Measurements from ENCODE around the gene TCF7L2.

The TCF7L2 gene

DNA sequence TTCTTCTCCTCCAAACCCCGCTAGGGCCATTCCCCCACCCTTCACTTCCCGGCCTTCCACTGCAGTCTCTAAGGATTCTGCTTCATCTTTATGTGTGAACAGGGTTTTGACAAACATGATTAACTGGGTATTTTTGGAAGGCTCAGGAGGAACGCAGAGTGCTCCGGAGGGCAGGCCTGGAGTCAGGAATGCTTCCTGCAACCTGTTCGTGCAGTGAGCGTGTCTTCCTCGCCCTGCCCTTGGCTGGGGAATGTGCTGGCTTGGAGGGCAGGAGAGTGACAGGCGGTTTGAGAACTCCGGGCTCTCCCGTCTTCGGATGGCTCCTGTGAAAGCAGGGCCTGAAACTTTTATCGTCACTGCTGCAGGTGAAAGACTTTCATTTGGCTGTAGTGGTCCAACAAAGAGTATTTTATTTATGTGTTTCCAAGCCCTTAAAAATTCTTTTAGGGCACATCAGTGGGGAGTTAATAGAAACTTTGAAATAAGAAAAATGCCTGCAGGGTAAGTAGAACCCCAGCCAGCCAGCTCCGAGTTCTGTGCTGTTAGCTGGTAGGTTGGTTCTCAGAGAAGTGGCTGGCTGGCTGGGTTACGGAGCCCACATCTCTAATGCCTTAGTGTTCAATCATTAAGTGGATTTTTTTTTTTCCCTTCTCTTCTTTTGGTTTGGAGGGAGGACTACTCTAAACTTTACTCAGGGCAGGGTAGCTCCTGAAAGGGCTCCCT lies 51.0 kb downstream of the TCF7L2 start:
- TF ChIP-seq, protein P1, sequence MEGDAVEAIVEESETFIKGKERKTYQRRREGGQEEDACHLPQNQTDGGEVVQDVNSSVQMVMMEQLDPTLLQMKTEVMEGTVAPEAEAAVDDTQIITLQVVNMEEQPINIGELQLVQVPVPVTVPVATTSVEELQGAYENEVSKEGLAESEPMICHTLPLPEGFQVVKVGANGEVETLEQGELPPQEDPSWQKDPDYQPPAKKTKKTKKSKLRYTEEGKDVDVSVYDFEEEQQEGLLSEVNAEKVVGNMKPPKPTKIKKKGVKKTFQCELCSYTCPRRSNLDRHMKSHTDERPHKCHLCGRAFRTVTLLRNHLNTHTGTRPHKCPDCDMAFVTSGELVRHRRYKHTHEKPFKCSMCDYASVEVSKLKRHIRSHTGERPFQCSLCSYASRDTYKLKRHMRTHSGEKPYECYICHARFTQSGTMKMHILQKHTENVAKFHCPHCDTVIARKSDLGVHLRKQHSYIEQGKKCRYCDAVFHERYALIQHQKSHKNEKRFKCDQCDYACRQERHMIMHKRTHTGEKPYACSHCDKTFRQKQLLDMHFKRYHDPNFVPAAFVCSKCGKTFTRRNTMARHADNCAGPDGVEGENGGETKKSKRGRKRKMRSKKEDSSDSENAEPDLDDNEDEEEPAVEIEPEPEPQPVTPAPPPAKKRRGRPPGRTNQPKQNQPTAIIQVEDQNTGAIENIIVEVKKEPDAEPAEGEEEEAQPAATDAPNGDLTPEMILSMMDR (IDR thresholded peaks at IDR 0.05; ENCODE audit: low read depth, low read length), result no peak
- DNase-seq (ENCODE audit: low read depth in 2 of 2), result no peak
- no peak overlapping the region for H3K4me3 ChIP-seq (replicated peaks in 1 of 2; ENCODE audit: low read depth in 2 of 2, low read length in 2 of 2)

DNA sequence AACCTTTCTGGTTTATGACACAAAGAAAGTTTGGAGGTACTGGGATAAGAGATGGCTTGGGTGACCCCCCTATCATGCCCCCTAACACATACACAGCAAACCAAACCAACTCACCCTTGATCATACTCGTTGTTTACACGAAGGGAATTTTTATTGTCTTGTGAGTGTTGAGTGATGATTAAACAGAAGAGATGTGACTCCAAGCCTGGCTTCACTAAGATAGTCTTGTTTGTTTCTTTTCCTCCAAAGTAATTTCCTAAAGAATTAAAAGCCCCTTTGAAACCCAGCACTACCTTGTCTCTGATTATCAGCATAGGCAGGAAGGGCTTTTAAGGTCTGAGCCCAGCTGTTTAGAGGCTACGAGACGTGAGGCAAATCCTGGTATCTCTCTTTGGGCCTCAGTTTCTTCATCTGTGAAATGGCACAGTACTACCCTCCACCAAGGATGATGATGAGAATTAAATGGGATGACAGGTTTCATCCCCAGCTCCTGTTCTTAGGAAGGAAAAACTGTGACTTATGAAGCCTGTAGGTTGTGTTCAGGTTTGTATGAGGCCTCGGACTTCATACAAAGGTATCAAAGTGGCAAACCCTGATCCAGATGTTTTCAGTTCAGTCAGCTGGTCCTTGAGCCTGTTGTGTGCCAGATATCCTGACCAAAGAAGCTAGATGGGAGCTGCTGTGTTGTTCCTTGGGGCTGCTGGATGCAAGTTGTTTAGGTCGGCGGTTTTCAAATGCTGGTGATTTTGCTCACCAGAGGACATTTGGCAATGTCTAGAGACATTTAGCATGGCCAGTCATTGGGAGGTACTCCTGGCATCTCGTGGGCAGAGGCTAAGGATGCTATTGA lies 51.8 kb downstream of the TCF7L2 start:
- no peak overlapping the region for H3K4me3 ChIP-seq (replicated peaks in 1 of 2; ENCODE audit: low read depth in 2 of 2, low read length in 2 of 2)
- no peak for DNase-seq (ENCODE audit: low read depth in 2 of 2)
- TF ChIP-seq, protein P1 (IDR thresholded peaks at IDR 0.05; ENCODE audit: low read depth, low read length), result no peak

DNA sequence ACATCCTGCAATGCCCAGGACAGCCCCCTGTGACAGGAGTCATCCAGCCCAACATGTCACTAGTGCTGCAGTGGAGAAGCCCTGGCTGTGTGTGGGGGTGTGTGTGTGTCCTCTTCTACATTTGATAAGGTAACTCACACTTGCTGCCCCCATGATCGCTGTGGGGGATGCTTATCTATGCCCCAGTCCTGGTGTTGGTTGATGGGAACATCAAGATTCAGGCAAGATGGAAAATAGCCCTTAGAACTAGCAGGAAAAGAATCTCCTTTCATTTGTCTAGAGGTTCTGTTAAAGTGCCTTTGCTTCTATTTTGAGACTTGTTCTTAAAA lies 52.4 kb downstream of the TCF7L2 start:
- no peak for DNase-seq (ENCODE audit: low read depth in 2 of 2)
- TF ChIP-seq, protein P1 (IDR thresholded peaks at IDR 0.05; ENCODE audit: low read depth, low read length), result no peak
- H3K4me3 ChIP-seq (replicated peaks in 1 of 2; ENCODE audit: low read depth in 2 of 2, low read length in 2 of 2), result no peak overlapping the region

DNA sequence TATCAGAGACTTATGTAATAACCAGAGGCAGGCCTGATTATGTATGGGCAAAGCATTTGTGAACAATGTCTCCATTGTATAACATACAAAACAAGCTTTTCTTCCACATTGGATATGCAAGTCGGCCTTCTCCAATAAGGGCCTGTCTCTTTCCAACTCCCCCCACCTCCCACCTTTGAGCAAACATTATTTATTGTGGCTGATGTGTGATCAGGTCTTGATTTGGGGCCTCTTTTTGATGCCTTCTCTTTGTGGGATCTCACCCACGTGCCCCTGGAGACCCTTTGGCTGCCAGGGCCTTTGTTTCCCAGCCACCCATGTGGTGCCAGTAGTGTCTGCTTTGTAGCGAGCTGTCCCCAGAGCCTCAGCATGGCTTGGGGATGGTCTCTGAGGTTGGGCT lies 53.0 kb downstream of the TCF7L2 start:
- DNase-seq (ENCODE audit: low read depth in 2 of 2), result no peak
- H3K4me3 ChIP-seq (replicated peaks in 1 of 2; ENCODE audit: low read depth in 2 of 2, low read length in 2 of 2), result no peak overlapping the region
- TF ChIP-seq, protein P1 (IDR thresholded peaks at IDR 0.05; ENCODE audit: low read depth, low read length), result no peak

DNA sequence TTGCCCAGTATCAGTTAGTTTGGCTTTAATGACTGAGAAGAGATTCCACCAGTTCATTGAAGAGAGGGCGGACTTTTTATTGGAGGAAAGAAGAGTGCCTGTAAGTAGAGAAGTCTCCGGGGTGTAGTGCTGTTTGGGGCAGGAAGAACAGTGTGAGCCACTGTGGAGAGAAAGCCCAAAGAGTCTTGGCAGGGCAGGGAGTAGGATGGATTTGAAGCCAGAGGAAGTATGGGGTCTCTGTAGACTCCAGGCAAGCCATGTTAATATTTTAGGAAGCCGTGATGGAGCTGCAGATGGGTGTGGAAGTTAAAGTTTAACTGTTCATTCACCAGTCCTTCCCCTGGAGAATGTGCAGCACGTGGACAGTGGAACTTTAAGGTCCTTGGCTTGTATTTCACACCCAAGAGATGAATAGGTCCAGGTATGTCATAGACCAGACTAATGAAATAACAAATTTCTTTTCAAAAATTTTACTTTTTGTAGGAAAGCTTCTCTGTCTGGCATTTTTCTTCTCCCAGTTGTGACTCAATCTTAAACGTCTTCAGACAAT lies 54.1 kb downstream of the TCF7L2 start:
- H3K4me3 ChIP-seq (replicated peaks in 1 of 2; ENCODE audit: low read depth in 2 of 2, low read length in 2 of 2), result no peak overlapping the region
- TF ChIP-seq, protein P1 (IDR thresholded peaks at IDR 0.05; ENCODE audit: low read depth, low read length), result no peak

DNA sequence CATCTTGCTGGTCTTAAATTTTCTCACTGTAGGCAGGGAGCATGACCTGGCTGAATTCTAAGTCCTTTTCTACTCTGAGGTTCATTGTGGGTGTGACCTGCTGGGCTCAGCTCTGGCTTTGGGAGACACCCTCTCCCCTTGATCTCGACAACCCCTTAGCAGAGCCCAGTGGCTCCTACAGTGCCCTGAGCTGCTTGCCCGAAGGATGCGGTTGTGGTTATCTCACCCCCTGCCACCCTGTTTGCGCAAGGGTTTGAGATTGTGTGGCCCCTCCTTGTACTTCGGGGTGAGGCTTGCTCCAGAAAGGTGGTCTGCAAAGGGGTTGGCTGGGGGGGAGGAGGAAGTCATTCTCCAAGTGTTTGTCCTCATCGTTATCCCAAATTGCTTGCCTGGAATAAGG lies 55.3 kb downstream of the TCF7L2 start:
- no peak overlapping the region for H3K4me3 ChIP-seq (replicated peaks in 1 of 2; ENCODE audit: low read depth in 2 of 2, low read length in 2 of 2)
- no peak for DNase-seq (ENCODE audit: low read depth in 2 of 2)
- TF ChIP-seq, protein P1 (IDR thresholded peaks at IDR 0.05; ENCODE audit: low read depth, low read length), result no peak

More for the DNA sequence above, 54.1 kb downstream of the TCF7L2 start:
- DNase-seq (ENCODE audit: low read depth in 2 of 2), result no peak
